A549 treated with ZK216348 at 1 μM for 4 hours (cell line): ENCODE data around the gene PAQR7. TPM values are rescaled to one million over a fixed set of nuclear protein-coding genes. Genes with fewer than 3 reads are reported as not detected.

Source experiments
- total RNA-seq: library from RNA; stranded (reverse); fragments of 200-300 nt; extraction: Qiagen RNA extraction; gene quantifications from 5 replicates; pipeline ENCODE4 v1.2.3, GENCODE V29; 2022; ENCODE audit warnings: low read depth

The PAQR7 gene
- 4.5 to 7.4 TPM (median 6.7 TPM) in 5 replicates for total RNA-seq

GRCh38 chr1:25875154-25875855 is at the start of gene PAQR7:
Gene PAQR7 (minus strand): TSS chr1:25875708. CDS start chr1:25863839, 11,869 bp downstream.

DNA sequence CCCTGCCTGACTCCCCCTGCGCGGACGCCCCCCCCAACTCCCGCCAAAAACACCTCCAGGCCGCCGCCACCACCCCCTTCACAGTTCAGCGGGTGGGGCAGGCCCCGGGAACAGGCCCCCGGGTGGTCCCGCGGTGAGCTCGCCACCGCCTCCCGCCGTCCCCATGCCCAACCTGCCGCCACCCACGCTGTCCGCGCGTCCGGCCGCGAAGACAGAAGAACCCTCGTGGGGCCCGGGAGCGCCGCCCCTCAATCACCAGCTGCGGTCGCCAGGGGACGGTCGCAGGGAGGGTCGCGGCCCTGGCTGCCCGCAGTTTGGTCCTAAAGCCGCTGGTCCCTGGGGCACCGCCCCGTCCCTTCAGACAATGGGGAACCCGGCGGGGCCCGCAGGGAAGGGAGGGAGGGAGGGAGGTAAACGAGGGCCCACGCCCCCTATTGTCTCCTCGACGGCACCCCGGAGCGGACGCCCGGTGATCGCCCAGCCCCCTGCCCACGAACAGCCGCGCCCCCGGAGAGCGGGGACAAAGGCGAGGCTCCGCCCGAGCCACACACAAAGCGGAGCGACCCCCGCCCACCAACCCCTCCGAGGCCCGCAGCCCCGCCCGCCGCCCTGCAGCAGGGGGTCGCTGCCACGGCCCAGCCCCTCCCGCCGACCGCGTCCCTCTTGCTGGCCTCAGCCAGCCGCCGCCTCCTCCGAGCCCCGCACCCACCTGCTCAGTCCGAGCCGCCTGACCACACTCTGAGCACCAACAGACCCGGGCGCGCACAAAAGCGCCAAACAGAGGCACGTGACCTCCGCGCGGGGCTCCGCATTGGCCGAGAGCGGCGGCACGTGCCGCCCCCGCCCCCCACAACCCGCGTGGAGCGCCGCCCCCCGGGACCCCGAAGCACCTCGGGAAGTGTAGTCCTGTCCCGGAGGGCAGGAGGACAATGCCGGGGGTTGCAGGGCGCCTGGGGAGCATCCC is 30.5 kb upstream of the PAQR7 start, which contains the start of gene STMN1:
Gene STMN1 (minus strand): TSS at position 740 of the 964 bp plus-strand sequence. CDS start 1,743 bp downstream, outside the sequence.

DNA sequence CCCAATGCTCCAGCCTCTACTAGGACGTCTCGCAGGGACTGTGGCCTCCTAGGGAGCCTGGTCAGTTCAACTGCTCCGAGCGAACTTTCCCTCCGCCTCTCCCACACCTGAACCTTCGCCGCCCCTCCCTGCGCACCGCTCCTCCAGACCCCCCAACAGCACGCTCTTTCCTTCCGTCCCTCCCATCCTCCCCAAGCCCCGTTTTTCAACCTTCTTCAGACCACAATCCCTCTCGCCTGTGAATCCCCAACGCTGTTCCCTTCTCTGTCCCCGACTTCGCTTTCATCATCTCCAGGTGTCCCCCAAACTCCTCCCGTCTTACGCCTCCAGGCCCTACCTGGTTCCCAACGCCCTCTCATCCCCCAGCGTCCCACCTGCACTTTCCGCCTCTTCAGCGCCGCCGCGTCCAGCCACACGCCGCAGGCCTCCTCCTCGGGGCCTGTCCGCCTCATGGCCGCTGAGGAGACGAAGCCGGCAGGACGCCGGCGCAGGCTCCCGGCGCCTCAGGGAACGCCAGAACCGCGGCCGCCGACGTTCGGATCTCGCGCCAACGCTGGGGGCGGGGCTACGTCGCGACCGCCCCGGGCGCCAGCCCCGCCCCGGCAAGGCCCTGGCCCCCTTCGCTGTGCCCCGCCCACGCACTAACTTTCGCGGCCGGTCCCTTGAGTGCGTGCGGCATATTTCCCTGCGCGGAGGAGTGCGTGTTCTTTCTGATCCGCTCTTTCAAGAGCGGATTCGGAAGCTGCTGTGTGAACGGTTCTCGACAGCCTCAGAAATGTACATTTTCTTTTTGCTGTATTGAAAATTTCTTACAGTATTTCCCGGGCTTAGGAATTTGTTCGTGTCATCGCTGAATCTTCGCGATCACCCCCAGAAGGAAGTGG is 16.4 kb downstream of the PAQR7 start, which contains the start of gene AUNIP:
Gene AUNIP (minus strand): TSS at position 552 of the 884 bp plus-strand sequence. CDS start 100 bp downstream, at position 452.

DNA sequence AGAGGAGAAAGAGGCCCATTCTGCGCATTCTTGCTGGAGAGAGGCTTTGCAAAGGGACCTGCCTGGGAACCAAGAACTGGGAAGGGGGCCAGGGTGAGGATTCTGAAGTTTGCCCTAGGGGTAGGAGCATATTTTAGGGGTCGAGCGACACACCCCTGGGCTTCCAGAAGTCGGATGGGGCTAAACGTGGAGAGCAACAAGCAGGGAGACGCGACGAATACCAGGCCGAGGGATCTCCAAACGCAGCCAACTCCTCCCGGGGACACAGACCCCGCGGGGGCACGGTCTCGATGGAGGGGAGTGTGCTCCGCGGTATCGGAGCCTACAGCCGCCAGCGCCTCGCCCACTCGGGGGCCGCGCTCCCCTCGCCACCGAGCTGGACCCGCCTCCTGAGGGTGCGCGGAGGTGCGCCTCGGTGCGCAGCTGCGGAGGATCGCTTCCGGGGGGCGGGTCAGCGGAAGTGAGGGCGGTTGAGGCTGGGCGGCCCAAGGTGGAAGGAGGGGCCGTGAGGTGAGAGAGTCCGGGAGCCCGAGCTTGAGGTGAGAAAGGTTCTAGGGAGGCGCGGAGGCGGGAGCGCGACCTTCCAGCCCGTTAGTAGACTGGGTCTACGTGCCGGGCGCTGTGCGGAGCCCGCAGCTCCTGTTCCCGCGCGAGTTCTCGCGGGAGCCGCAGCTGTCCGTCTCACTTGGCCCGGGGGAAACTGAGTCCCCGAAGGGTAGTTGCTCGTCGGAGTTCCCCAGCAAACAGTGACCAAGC is 55.8 kb downstream of the PAQR7 start, which contains the start of gene MTFR1L:
Gene MTFR1L (plus strand): TSS at position 464 of the 756 bp plus-strand sequence. CDS start 3,151 bp downstream, outside the sequence.

Other genes with a start within 250 kb of the PAQR7 start
- gene SELENON, start 75.5 kb downstream of the PAQR7 start, total RNA-seq, result 50.6 to 71.3 TPM (median 61.3 TPM) in 5 replicates
- 23.0 to 26.4 TPM (median 25.5 TPM) in 5 replicates for gene MTFR1L, start 55.8 kb downstream of the PAQR7 start, total RNA-seq
- 7.1 to 10.4 TPM (median 8.3 TPM) in 5 replicates for gene AUNIP, start 16.3 kb downstream of the PAQR7 start, total RNA-seq
- 212 to 300 TPM (median 222 TPM) in 5 replicates for gene STMN1, start 30.7 kb upstream of the PAQR7 start, total RNA-seq
- gene PAFAH2, start 122.4 kb upstream of the PAQR7 start, total RNA-seq, result 5.5 to 8.8 TPM (median 6.9 TPM) in 5 replicates
- gene EXTL1, start 146.1 kb upstream of the PAQR7 start, total RNA-seq, result 0.05 TPM in 1 of 5 replicates, not detected in the others
- gene SLC30A2, start 170.4 kb upstream of the PAQR7 start, total RNA-seq, result 0.09 to 0.31 TPM (median 0.25 TPM) in 5 replicates
- 0.43 to 0.85 TPM (median 0.60 TPM) in 5 replicates for gene TRIM63, start 191.9 kb upstream of the PAQR7 start, total RNA-seq
- 1.2 to 3.1 TPM (median 1.6 TPM) in 5 replicates for gene PDIK1L, start 236.1 kb upstream of the PAQR7 start, total RNA-seq